ENCODE measurements around the gene ALX3. TPM values are rescaled to one million over a fixed set of nuclear protein-coding genes. Genes with fewer than 3 reads are reported as not detected.

The ALX3 gene
- total RNA-seq, 2 donors from 2014 or later = not detected

DNA sequence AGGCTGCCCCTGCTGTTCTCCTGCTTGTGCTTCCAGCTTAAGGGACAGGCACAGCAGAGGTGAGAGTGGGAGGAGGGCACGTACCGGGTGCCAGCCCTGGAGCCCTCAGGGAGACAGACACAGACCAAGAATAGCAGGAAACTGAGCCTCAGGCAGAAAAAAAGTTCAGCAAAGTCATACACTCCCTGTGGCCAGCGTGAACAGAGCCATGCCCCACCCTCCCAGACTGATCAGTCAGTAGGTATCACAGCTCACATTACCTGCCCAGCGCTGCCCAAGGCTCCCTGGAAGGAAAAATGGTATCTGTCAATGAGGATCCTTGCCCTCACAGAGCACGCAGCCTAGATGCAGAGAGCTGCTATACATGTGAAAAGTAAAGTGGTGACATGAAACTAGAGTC lies 43.1 kb upstream of the ALX3 start:
- no peak for DNase-seq
- intact Hi-C loops (cut with DNase I) = no loop called here
- Histone ChIP-seq H3K9ac (ENCODE audit: low read depth in 2 of 2, low read length in 2 of 2) (no peak overlapping the region), H3K27ac (no peak overlapping the region), H3K36me3 (no peaks in the 10 kb centered on the region), H3K4me1 (no peaks in the 10 kb centered on the region), H3K9me3 (no peaks in the 10 kb centered on the region), H3K27me3 (no peaks in the 10 kb centered on the region), H3K4me3 (no peak overlapping the region)
- TF ChIP-seq, protein P1, sequence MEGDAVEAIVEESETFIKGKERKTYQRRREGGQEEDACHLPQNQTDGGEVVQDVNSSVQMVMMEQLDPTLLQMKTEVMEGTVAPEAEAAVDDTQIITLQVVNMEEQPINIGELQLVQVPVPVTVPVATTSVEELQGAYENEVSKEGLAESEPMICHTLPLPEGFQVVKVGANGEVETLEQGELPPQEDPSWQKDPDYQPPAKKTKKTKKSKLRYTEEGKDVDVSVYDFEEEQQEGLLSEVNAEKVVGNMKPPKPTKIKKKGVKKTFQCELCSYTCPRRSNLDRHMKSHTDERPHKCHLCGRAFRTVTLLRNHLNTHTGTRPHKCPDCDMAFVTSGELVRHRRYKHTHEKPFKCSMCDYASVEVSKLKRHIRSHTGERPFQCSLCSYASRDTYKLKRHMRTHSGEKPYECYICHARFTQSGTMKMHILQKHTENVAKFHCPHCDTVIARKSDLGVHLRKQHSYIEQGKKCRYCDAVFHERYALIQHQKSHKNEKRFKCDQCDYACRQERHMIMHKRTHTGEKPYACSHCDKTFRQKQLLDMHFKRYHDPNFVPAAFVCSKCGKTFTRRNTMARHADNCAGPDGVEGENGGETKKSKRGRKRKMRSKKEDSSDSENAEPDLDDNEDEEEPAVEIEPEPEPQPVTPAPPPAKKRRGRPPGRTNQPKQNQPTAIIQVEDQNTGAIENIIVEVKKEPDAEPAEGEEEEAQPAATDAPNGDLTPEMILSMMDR (IDR thresholded peaks at IDR 0.05) = no peak

DNA sequence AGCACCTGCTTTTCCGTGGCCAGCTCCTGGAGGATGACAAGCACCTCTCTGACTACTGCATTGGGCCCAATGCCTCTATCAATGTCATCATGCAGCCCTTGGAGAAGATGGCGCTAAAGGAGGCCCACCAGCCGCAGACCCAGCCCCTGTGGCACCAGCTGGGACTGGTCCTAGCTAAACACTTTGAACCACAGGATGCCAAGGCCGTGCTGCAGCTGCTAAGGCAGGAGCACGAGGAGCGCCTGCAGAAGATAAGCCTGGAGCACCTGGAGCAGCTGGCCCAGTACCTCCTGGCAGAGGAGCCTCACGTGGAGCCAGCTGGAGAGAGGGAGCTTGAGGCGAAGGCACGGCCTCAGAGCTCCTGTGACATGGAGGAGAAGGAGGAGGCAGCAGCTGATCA lies 42.2 kb upstream of the ALX3 start:
- H3K27ac ChIP-seq = no peak overlapping the region
- intact Hi-C loops (cut with DNase I) = no loop called here
- no peak overlapping the region for H3K9ac ChIP-seq (ENCODE audit: low read depth in 2 of 2, low read length in 2 of 2)
- no peak overlapping the region for H3K4me3 ChIP-seq
- H3K4me1 ChIP-seq = no peaks in the 10 kb centered on the region
- TF ChIP-seq, protein P1 (IDR thresholded peaks at IDR 0.05) = no peak
- H3K36me3 ChIP-seq = no peaks in the 10 kb centered on the region
- H3K27me3 ChIP-seq = no peaks in the 10 kb centered on the region
- DNase-seq = no peak
- H3K9me3 ChIP-seq = no peaks in the 10 kb centered on the region

DNA sequence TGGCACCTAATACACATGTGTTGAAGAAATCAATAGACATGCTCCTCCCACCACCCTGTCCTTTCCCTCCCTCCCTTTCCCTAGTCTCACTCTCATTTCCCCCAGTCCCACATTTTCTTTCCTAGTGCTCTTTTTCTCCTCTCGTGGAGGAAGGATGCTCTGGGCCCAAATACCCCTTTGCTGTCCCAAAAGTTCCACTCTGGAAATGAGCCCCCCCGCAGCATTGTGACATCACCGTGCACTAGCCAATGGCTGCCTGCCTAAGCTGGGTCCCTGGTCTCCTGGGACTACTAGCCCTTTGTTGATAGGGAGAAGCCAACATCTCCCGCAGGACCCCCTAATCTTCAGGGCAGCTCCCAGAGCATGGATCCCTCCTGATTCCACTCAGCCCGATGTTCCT lies 41.7 kb upstream of the ALX3 start, which contains the start of gene UBL4B:
TSS of gene UBL4B (plus strand) at position 301 of the 400 bp plus-strand sequence. CDS start at position 393, 92 bp downstream.
- H3K27me3 ChIP-seq = no peaks in the 10 kb centered on the region

DNA sequence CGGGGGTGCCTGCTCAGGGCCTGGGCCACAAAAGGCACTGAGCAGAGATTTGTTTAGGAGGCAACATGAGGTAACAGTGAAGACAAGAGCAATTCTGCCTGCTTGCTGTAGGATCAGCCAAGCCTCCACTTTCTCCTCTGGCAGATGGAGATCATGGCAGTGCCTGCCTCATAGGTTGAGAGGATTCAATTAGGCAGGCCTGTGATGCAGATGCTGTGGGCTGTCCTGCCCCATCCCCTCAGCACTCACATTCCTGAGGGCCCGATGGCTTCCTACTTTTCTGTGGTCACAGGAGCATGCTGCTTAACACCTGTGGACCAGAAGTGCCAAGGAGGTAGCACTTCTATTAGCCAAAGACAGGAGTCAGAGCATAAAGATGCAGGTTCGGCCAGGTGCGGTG lies 40.6 kb upstream of the ALX3 start:
- DNase-seq = no peak
- Histone ChIP-seq H3K36me3 (no peaks in the 10 kb centered on the region), H3K9ac (ENCODE audit: low read depth in 2 of 2, low read length in 2 of 2) (no peak overlapping the region), H3K9me3 (no peaks in the 10 kb centered on the region), H3K4me3 (no peak overlapping the region), H3K27me3 (no peaks in the 10 kb centered on the region), H3K4me1 (no peaks in the 10 kb centered on the region), H3K27ac (no peak overlapping the region)
- TF ChIP-seq, protein P1 (IDR thresholded peaks at IDR 0.05) = no peak
- intact Hi-C loops (cut with DNase I) = no loop called here

More for the DNA sequence above, 41.7 kb upstream of the ALX3 start, which contains the start of gene UBL4B:
- TF ChIP-seq, protein P1 (IDR thresholded peaks at IDR 0.05) = no peak
- no peak for DNase-seq
- Histone ChIP-seq H3K27ac (no peak within 1 kb of the TSS), H3K9ac (ENCODE audit: low read depth in 2 of 2, low read length in 2 of 2) (no peak within 1 kb of the TSS), H3K36me3 (no peaks in the 10 kb centered on the region), H3K4me3 (no peak within 1 kb of the TSS), H3K4me1 (no peaks in the 10 kb centered on the region), H3K9me3 (no peaks in the 10 kb centered on the region)
- intact Hi-C loops (cut with DNase I) = no loop called here

DNA sequence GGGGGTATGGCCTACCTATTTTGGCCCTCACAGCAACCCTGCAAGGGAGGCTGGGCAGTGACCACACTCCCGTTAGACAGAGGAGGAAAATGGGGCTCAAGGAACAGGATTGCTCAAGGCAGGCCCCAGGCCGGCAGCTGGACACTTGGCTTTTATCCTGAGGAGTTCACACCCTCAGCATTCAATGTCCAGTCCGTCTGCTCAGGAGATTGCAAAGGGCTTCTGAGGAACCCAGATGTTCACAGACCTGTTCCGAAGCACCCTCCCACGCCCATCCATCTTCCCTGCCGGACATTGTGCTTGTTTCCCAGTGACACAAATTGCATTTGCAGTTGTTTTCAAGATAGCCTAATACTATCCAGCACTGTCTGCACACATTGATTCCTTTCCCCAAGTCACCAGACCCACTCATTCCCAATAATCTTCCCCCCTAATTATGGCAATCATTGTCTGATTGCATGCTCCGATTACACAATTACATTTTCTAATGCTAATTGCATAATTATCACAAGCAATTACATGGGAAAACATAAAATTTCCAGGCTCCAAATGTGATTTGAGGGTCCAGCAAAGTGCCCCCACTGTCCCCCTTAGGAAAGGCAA lies 37.5 kb upstream of the ALX3 start:
- intact Hi-C loops (cut with DNase I) = no loop called here
- H3K36me3 ChIP-seq = no peaks in the 10 kb centered on the region
- TF ChIP-seq, protein P1 (IDR thresholded peaks at IDR 0.05) = no peak

More for the DNA sequence above, 37.5 kb upstream of the ALX3 start:
- no peaks in the 10 kb centered on the region for H3K27me3 ChIP-seq
- DNase-seq = no peak
- H3K9me3 ChIP-seq = no peaks in the 10 kb centered on the region
- no peak overlapping the region for H3K4me3 ChIP-seq
- no peak overlapping the region for H3K27ac ChIP-seq
- no peak overlapping the region for H3K9ac ChIP-seq (ENCODE audit: low read depth in 2 of 2, low read length in 2 of 2)
- no peaks in the 10 kb centered on the region for H3K4me1 ChIP-seq
